Endothelial cell of umbilical vein (primary cell): ENCODE measurements around the gene RALB.

ENCODE experiments used
- CTCF ChIP-seq, 2 donors: IDR thresholded peaks; 1 replicate in 1 of 2; 2 replicates in 1 of 2; pipeline ENCODE4 v1.5.1; 2011; ENCODE audit warnings: low read length in 2 of 2, mild to moderate bottlenecking in 2 of 2, moderate library complexity in 2 of 2, control low read depth in 1 of 2, inconsistent platforms in 1 of 2, low read depth in 1 of 2; ENCODE audit not compliant: insufficient read depth in 1 of 2; ENCODE audit errors: extremely low read depth in 1 of 2
- EZH2 ChIP-seq: IDR thresholded peaks from 2 replicates; pipeline ENCODE4 v1.6.1; 2012; ENCODE audit warnings: borderline replicate concordance, low read depth, mild to moderate bottlenecking, moderate library complexity, low read length, inconsistent platforms; ENCODE audit not compliant: severe bottlenecking
- FOS ChIP-seq: IDR thresholded peaks from 2 replicates; pipeline ENCODE4 v1.6.1; 2011; ENCODE audit warnings: mild to moderate bottlenecking, low read length, moderate library complexity, borderline replicate concordance; ENCODE audit not compliant: insufficient read depth
- GATA2 ChIP-seq: IDR thresholded peaks from 2 replicates; pipeline ENCODE4 v1.7.0; 2011; ENCODE audit warnings: low read depth, mild to moderate bottlenecking, moderate library complexity, mixed read lengths, low read length; ENCODE audit not compliant: insufficient read length, insufficient read depth
- JUN ChIP-seq: IDR thresholded peaks from 2 replicates; pipeline ENCODE4 v1.6.1; 2011; ENCODE audit warnings: borderline replicate concordance, low read depth; ENCODE audit not compliant: insufficient read length, insufficient read depth
- MYC ChIP-seq: IDR thresholded peaks from one replicate; pipeline ENCODE4 v1.6.1; 2011; ENCODE audit warnings: mild to moderate bottlenecking, low read depth, low read length
- POLR2A ChIP-seq: IDR thresholded peaks from 2 replicates; pipeline ENCODE4 v1.6.1; 2012; ENCODE audit warnings: low read depth, mild to moderate bottlenecking, control low read depth, low read length
- POLR2AphosphoS5 ChIP-seq: IDR thresholded peaks from 2 replicates; pipeline ENCODE4 v1.6.1; 2012; ENCODE audit warnings: low read depth, mild to moderate bottlenecking, control low read depth, low read length, moderate library complexity; ENCODE audit not compliant: insufficient read depth
- TF ChIP-seq, protein P1 (sequence below): IDR thresholded peaks from 2 replicates; pipeline ENCODE4 v1.6.1; 2011; ENCODE audit not compliant: insufficient read depth, insufficient read length

- no peak for TF ChIP-seq CTCF (IDR thresholded peaks at IDR 0.05; ENCODE audit: extremely low read depth in 1 of 2, insufficient read depth in 1 of 2, low read depth in 1 of 2, low read length in 2 of 2)
- no peak for TF ChIP-seq POLR2AphosphoS5
- TF ChIP-seq POLR2A: no peak
- TF ChIP-seq EZH2: no peak
- TF ChIP-seq, protein P1, sequence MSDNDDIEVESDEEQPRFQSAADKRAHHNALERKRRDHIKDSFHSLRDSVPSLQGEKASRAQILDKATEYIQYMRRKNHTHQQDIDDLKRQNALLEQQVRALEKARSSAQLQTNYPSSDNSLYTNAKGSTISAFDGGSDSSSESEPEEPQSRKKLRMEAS: no peak
- TF ChIP-seq MYC: no peak
- TF ChIP-seq GATA2: no peak
- TF ChIP-seq JUN: no peak
- TF ChIP-seq FOS: no peak
These were observed 62.8 kb downstream of the RALB start for GRCh38 chr2:120315367-120316033.
